Smooth muscle cell (in vitro differentiated cells): ENCODE results near the gene PROCR. TPM values are rescaled to one million over a fixed set of nuclear protein-coding genes. Genes with fewer than 3 reads are reported as not detected.

Source experiments
- DNase-seq: peaks from one replicate; lab custom pipeline; 2025; ENCODE audit not compliant: unreplicated experiment; lab: John Stamatoyannopoulos, UW
- H2AFZ ChIP-seq: fragments of 200-600 bp; sonication (generic); 2 replicates; pipeline ENCODE4 v1.6.0; 2016; ENCODE audit warnings: antibody characterized with exemption, low read depth, mild to moderate bottlenecking
- H3F3A ChIP-seq: fragments of 200-600 bp; sonication (generic); 2 replicates; pipeline ENCODE4 v1.6.0; 2017; ENCODE audit warnings: antibody characterized with exemption, low read depth
- H3K27ac ChIP-seq: fragments of 200-600 bp; sonication (generic); 2 replicates; pipeline ENCODE4 v1.5.1; 2016; ENCODE audit warnings: low read depth, mild to moderate bottlenecking
- H3K27me3 ChIP-seq: fragments of 200-600 bp; sonication (generic); 2 replicates; pipeline ENCODE4 v1.6.1; 2016; ENCODE audit warnings: low read depth, mild to moderate bottlenecking
- H3K36me3 ChIP-seq: fragments of 200-600 bp; sonication (generic); 2 replicates; pipeline ENCODE4 v1.5.1; 2016; ENCODE audit warnings: low read depth
- H3K4me1 ChIP-seq: fragments of 200-600 bp; sonication (generic); 2 replicates; pipeline ENCODE4 v1.5.1; 2016; ENCODE audit warnings: low read depth
- H3K4me2 ChIP-seq: fragments of 200-600 bp; sonication (generic); 2 replicates; pipeline ENCODE4 v1.6.0; 2016; ENCODE audit warnings: mild to moderate bottlenecking
- H3K4me3 ChIP-seq: fragments of 200-600 bp; sonication (generic); 2 replicates; pipeline ENCODE4 v1.5.1; 2016; ENCODE audit warnings: mild to moderate bottlenecking
- H3K79me2 ChIP-seq: fragments of 200-600 bp; sonication (generic); 2 replicates; pipeline ENCODE4 v1.6.0; 2016; ENCODE audit warnings: low read depth, mild to moderate bottlenecking
- H3K9ac ChIP-seq: fragments of 200-600 bp; sonication (generic); 2 replicates; pipeline ENCODE4 v1.6.0; 2016; ENCODE audit warnings: low read depth
- H3K9me3 ChIP-seq: fragments of 200-600 bp; sonication (generic); replicated peaks from 2 replicates; pipeline ENCODE4 v1.5.1; 2016; ENCODE audit warnings: low read depth
- H4K20me1 ChIP-seq: fragments of 200-600 bp; sonication (generic); 2 replicates; pipeline ENCODE4 v1.6.0; 2016; ENCODE audit warnings: low read depth
- WGBS: methylation state at CpG from one replicate; pipeline ENCODE4 v1.1.7; 2016; ENCODE audit warnings: low lambda C conversion rate; 5-methylcytosine and 5-hydroxymethylcytosine counted together
- polyA plus RNA-seq: library from polyadenylated mRNA; unstranded; fragments of >200 nt; fragmentation: Nextera tagmentation; extraction: Ambion mirVana; gene quantifications from 2 replicates; pipeline ENCODE4 v1.2.1, GENCODE V29; 2016
- small RNA-seq: library from RNA; depleted of rRNA; stranded (forward); fragments of <200 nt; gene quantifications from one replicate; pipeline ENCODE3, GENCODE V24; 2014
- total RNA-seq: library from RNA; depleted of rRNA; stranded (reverse); fragments of >200 nt; gene quantifications from 2 replicates; pipeline ENCODE4 v1.2.3, GENCODE V29; 2014
- TF ChIP-seq, protein P1 (sequence below): fragments of 200-600 bp; sonication (generic); IDR thresholded peaks from 2 replicates; pipeline ENCODE4 v1.5.1; 2017; ENCODE audit warnings: borderline replicate concordance, mild to moderate bottlenecking, antibody characterized with exemption; ENCODE audit not compliant: insufficient read depth, poor library complexity, severe bottlenecking

The PROCR gene
- total and polyA plus RNA-seq, 2 experiments from 2014 or later, result 4.8 to 5.4 TPM

GRCh38 chr20:35226126-35226883 lies 54.4 kb downstream of the PROCR start, which contains the start of gene MMP24:
TSS of gene MMP24 (plus strand) at chr20:35226690. CDS start at chr20:35226739, 49 bp downstream.
- Histone ChIP-seq H3K79me2 (no peaks in the 10 kb centered on the region), H3K9me3 (no peaks in the 10 kb centered on the region), H3F3A (no peaks in the 10 kb centered on the region), H3K9ac (no peak within 1 kb of the TSS), H3K36me3 (no peaks in the 10 kb centered on the region), H3K4me3 (no peak within 1 kb of the TSS), H3K4me1 (no peaks in the 10 kb centered on the region), H2AFZ (no peak within 1 kb of the TSS), H3K27ac (no peak within 1 kb of the TSS), H3K27me3 (peaks cover 45% of the 10 kb centered on the region), H3K4me2 (peak within 1 kb of the TSS; percentile 77), H4K20me1 (peaks cover 42% of the 10 kb centered on the region)
- TF ChIP-seq, protein P1, sequence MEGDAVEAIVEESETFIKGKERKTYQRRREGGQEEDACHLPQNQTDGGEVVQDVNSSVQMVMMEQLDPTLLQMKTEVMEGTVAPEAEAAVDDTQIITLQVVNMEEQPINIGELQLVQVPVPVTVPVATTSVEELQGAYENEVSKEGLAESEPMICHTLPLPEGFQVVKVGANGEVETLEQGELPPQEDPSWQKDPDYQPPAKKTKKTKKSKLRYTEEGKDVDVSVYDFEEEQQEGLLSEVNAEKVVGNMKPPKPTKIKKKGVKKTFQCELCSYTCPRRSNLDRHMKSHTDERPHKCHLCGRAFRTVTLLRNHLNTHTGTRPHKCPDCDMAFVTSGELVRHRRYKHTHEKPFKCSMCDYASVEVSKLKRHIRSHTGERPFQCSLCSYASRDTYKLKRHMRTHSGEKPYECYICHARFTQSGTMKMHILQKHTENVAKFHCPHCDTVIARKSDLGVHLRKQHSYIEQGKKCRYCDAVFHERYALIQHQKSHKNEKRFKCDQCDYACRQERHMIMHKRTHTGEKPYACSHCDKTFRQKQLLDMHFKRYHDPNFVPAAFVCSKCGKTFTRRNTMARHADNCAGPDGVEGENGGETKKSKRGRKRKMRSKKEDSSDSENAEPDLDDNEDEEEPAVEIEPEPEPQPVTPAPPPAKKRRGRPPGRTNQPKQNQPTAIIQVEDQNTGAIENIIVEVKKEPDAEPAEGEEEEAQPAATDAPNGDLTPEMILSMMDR, result no peak
- 6% methylated on average over 23 of the region's 70 CpGs for WGBS
- DNase-seq, result no peak

Small RNA genes within 50 kb of the gene (small RNA-seq; reads per million reads assigned to genes)
- gene MT1P3, result not detected
- not detected for gene RNA5SP483

Other genes starting within 250 kb of the PROCR start
- 48.4 and 57.8 TPM in 2 replicates for gene GSS, start 216.3 kb upstream of the PROCR start, total RNA-seq
- gene GSS, start 216.3 kb upstream of the PROCR start, polyA plus RNA-seq, result 65.3 and 71.6 TPM in 2 replicates
- not detected in 2 replicates for gene MYH7B, start 216.2 kb upstream of the PROCR start, total RNA-seq
- gene MYH7B, start 216.2 kb upstream of the PROCR start, polyA plus RNA-seq, result 0.67 and 0.70 TPM in 2 replicates
- gene TRPC4AP, start 79.3 kb upstream of the PROCR start, total RNA-seq, result 77.3 and 83.5 TPM in 2 replicates
- gene TRPC4AP, start 79.3 kb upstream of the PROCR start, polyA plus RNA-seq, result 87.2 and 95.4 TPM in 2 replicates
- gene EDEM2, start 24.7 kb upstream of the PROCR start, total RNA-seq, result 7.8 and 11.6 TPM in 2 replicates
- 19.4 and 22.6 TPM in 2 replicates for gene EDEM2, start 24.7 kb upstream of the PROCR start, polyA plus RNA-seq
- 0.09 and 0.45 TPM in 2 replicates for gene MMP24, start 54.6 kb downstream of the PROCR start, total RNA-seq
- gene MMP24, start 54.6 kb downstream of the PROCR start, polyA plus RNA-seq, result 0.03 and 0.97 TPM in 2 replicates
- 14.3 and 22.7 TPM in 2 replicates for gene MMP24OS, start 106.0 kb downstream of the PROCR start, total RNA-seq
- gene MMP24OS, start 106.0 kb downstream of the PROCR start, polyA plus RNA-seq, result 43.7 and 44.7 TPM in 2 replicates
- 76.4 and 110 TPM in 2 replicates for gene EIF6, start 112.7 kb downstream of the PROCR start, total RNA-seq
- gene EIF6, start 112.7 kb downstream of the PROCR start, polyA plus RNA-seq, result 179 and 251 TPM in 2 replicates
- gene FAM83C, start 120.4 kb downstream of the PROCR start, total RNA-seq, result 0.27 and 0.49 TPM in 2 replicates
- 0.05 TPM in 1 of 2 replicates, not detected in the other for gene FAM83C, start 120.4 kb downstream of the PROCR start, polyA plus RNA-seq
- 29.4 and 58.9 TPM in 2 replicates for gene UQCC1, start 239.9 kb downstream of the PROCR start, total RNA-seq
- gene UQCC1, start 239.9 kb downstream of the PROCR start, polyA plus RNA-seq, result 24.7 and 25.9 TPM in 2 replicates